Stimulated activated naive CD8-positive, alpha-beta T cell treated with anti-CD3 and anti-CD28 coated beads, Interleukin-15, amount 100 ng/mL, for 72 hours (primary cell): Measurements from ENCODE around the gene CHKA.
A peak's percentile ranks its signal among the peaks of the same experiment; 100 is the strongest.

Source experiments
- ATAC-seq: fragments of 150-1000 bp; cut with Tn5 transposase; 2 replicates; pipeline ENCODE4 v1.10.0; 2021; ENCODE audit warnings: mild to moderate bottlenecking, moderate library complexity
- DNase-seq, 2 donors: peaks; one replicate each; pipeline ENCODE4 v3.0.0; 2021 to 2022
- H3K27ac Mint-ChIP-seq, 2 donors: one replicate each; pipeline ENCODE4 v1.8.0; 2022; ENCODE audit warnings: mild to moderate bottlenecking in 2 of 2, mixed read lengths in 2 of 2, moderate library complexity in 2 of 2
- H3K27me3 Mint-ChIP-seq: one replicate; pipeline ENCODE4 v1.8.0; 2022; ENCODE audit warnings: mixed read lengths
- H3K4me1 Mint-ChIP-seq: one replicate; pipeline ENCODE4 v1.8.0; 2022; ENCODE audit warnings: mild to moderate bottlenecking, mixed read lengths
- H3K4me3 Mint-ChIP-seq, 2 donors: one replicate each; pipeline ENCODE4 v1.8.0; 2022; ENCODE audit warnings: mild to moderate bottlenecking in 2 of 2, mixed read lengths in 2 of 2, moderate library complexity in 1 of 2
- H3K9me3 Mint-ChIP-seq, 2 donors: one replicate each; pipeline ENCODE4 v1.8.0; 2022; ENCODE audit warnings: mixed read lengths in 2 of 2

The CHKA gene

GRCh38 chr11:68121067-68121899, at the start of gene CHKA:
Gene CHKA, minus strand, starts transcription at chr11:68121388. Its CDS starts 211 bp downstream, at chr11:68121177.
- Mint-ChIP-seq H3K9me3 (no peaks in the 10 kb centered on the region), H3K27ac (peak within 1 kb of the TSS; percentile 83 to 89), H3K4me1 (peaks cover 31% of the 10 kb centered on the region), H3K4me3 (peak within 1 kb of the TSS; percentile 91 to 93), H3K27me3 (no peaks in the 10 kb centered on the region)
- ATAC-seq (peak; percentile 94), DNase-seq (peak; percentile 92 to 93)

DNA sequence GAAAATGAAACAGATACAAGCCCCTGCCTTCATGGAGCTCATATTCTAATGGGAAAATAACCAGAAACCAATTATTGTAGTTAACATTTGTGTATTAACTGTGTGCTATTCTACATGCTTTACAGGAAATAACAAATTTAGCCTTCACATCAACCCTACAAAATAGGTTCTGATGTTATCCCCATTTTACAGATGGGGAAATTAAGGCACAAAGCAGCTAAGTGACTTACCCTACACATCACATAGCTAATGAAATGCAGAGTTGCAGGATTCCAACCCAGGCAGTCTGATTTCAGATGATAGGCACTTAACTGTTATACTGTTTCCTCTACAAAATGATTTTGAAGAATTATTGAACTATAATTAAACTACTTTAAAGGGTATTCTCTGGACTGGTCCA, 48.3 kb upstream of the CHKA start:
- H3K4me3 Mint-ChIP-seq, result no peak overlapping the region

GRCh38 chr11:68168694-68169093, 47.5 kb upstream of the CHKA start:
- no peak overlapping the region for H3K27ac Mint-ChIP-seq
- H3K4me3 Mint-ChIP-seq, result no peak overlapping the region
- no peaks in the 10 kb centered on the region for H3K4me1 Mint-ChIP-seq
- no peak for ATAC-seq
- H3K27me3 Mint-ChIP-seq, result no peaks in the 10 kb centered on the region
- DNase-seq, result no peak
- H3K9me3 Mint-ChIP-seq, result no peaks in the 10 kb centered on the region

More for the DNA sequence above, 48.3 kb upstream of the CHKA start:
- no peaks in the 10 kb centered on the region for H3K9me3 Mint-ChIP-seq
- no peak overlapping the region for H3K27ac Mint-ChIP-seq
- no peaks in the 10 kb centered on the region for H3K27me3 Mint-ChIP-seq
- ATAC-seq (no peak), DNase-seq (no peak)
- no peaks in the 10 kb centered on the region for H3K4me1 Mint-ChIP-seq

DNA sequence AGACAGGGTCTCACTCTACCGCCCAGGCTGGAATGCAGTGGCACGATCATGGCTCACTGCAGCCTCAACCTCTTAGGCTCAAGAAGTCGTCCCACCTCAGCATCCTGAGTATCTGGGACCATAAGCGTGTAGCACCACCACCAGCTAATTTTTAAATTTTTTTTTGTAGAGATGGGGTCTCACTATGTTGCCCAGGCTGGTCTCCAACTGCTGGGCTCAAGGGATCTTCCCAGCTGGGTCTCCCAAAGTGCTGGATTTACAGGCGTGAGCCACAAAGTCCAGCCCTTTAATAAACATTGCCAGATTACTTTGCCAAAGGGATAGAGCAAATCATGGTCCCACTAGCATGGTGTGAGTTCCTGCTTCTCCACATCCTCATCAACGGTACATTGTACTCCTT, 46.3 kb upstream of the CHKA start:
- DNase-seq (no peak), ATAC-seq (no peak)
- H3K27me3 Mint-ChIP-seq, result no peaks in the 10 kb centered on the region
- H3K4me3 Mint-ChIP-seq, result no peak overlapping the region
- H3K4me1 Mint-ChIP-seq, result no peaks in the 10 kb centered on the region
- H3K27ac Mint-ChIP-seq, result peak overlapping the region in 1 of 2 donors; percentile 63
- H3K9me3 Mint-ChIP-seq, result no peaks in the 10 kb centered on the region

- Mint-ChIP-seq H3K27me3 (no peaks in the 10 kb centered on the region), H3K27ac (no peak overlapping the region), H3K4me3 (no peak overlapping the region), H3K9me3 (no peaks in the 10 kb centered on the region), H3K4me1 (no peaks in the 10 kb centered on the region)
- DNase-seq (no peak), ATAC-seq (no peak)
Observed at GRCh38 chr11:68166969-68167368, 45.8 kb upstream of the CHKA start.

DNA sequence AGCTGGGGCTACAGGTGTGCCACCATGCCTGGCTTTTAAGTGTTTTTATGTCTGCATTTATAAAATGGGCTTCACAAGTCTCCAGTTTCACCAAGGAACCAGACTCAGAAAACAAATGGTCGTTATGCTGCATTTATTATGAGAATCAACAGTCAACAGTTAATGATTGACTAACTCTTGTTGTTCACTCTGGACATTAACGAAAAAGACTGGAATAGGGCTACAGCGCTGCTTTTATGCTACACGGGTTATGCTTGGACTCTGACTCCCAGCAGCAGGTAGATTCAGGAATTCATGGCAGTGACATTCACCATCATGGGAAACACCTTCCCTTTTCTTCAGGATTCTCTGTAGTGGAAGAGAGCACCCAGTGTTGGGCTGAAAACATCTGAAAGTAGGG, 44.4 kb upstream of the CHKA start:
- Mint-ChIP-seq H3K27me3 (no peaks in the 10 kb centered on the region), H3K27ac (no peak overlapping the region), H3K4me1 (no peaks in the 10 kb centered on the region), H3K4me3 (no peak overlapping the region), H3K9me3 (no peaks in the 10 kb centered on the region)
- DNase-seq, result no peak
- ATAC-seq, result no peak

GRCh38 chr11:68164437-68164836, 43.2 kb upstream of the CHKA start:
- no peaks in the 10 kb centered on the region for H3K9me3 Mint-ChIP-seq
- no peak overlapping the region for H3K4me3 Mint-ChIP-seq
- no peak for DNase-seq
- no peaks in the 10 kb centered on the region for H3K4me1 Mint-ChIP-seq
- ATAC-seq, result no peak
- no peaks in the 10 kb centered on the region for H3K27me3 Mint-ChIP-seq
- H3K27ac Mint-ChIP-seq, result peak overlapping the region; percentile 12 to 38

DNA sequence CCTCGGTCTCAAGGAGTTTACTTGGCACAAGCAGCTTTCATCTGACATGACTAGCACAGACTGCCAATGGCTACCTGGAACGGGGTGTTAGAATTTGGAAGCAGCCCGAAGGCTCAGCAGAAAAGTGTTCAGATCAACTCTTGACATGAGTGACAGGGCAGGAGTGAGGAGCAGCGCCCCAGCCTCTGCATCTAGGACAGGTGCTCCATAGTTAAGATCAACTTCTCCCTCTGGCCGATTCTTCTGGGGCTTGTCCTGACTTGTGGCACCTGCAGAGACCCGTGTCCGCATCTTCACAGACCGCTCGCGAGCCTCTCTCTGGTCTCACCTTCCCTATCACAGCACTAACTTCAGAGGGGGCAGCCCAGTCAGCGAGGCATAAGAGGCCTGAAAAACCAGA, 42.5 kb upstream of the CHKA start:
- Mint-ChIP-seq H3K4me1 (no peaks in the 10 kb centered on the region), H3K9me3 (no peaks in the 10 kb centered on the region), H3K27me3 (no peaks in the 10 kb centered on the region), H3K4me3 (no peak overlapping the region), H3K27ac (no peak overlapping the region)
- no peak for DNase-seq
- ATAC-seq, result no peak

DNA sequence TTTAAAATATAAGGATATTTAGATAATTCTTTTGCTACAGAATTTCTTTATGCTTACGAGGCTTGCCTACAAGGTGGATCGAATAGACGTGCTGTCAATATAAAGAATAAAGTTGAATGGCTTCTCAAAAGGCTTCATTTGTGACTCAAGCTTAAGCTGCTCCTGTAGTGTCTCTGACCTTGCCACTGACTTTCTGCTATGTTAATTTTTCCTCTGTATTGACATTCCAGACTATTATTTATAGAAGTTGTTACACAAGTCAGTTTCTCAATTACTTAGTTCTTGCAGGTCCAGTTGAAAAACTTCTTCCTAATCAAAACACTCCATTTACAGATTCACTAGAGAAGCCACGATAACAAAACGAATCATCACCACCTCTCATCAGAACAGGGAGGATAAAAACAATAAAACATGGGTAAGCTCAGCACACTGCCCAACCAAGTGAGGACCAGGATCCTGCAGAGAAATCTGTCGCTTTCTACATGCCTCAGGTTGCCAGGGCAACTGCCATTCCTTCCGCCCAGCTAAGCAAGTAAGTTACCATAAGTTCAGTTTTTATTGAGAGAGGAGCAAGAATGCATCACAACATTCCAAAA, 39.0 kb upstream of the CHKA start:
- Mint-ChIP-seq H3K4me1 (no peaks in the 10 kb centered on the region), H3K4me3 (no peak overlapping the region), H3K9me3 (no peaks in the 10 kb centered on the region), H3K27me3 (no peaks in the 10 kb centered on the region), H3K27ac (no peak overlapping the region)
- DNase-seq, result no peak
- ATAC-seq, result no peak

- no peak overlapping the region for H3K27ac Mint-ChIP-seq
- H3K4me3 Mint-ChIP-seq, result no peak overlapping the region
- no peaks in the 10 kb centered on the region for H3K27me3 Mint-ChIP-seq
- no peaks in the 10 kb centered on the region for H3K9me3 Mint-ChIP-seq
- H3K4me1 Mint-ChIP-seq, result no peaks in the 10 kb centered on the region
- DNase-seq (no peak), ATAC-seq (no peak)
Observed at GRCh38 chr11:68159665-68160064, 38.5 kb upstream of the CHKA start.

- Mint-ChIP-seq H3K4me3 (no peak overlapping the region), H3K27me3 (no peaks in the 10 kb centered on the region), H3K4me1 (no peaks in the 10 kb centered on the region), H3K9me3 (no peaks in the 10 kb centered on the region), H3K27ac (no peak overlapping the region)
- ATAC-seq (no peak), DNase-seq (no peak)
Observed at GRCh38 chr11:68159161-68159560, 38.0 kb upstream of the CHKA start.

GRCh38 chr11:68158580-68158979, 37.4 kb upstream of the CHKA start:
- Mint-ChIP-seq H3K4me1 (no peaks in the 10 kb centered on the region), H3K27ac (no peak overlapping the region), H3K9me3 (no peaks in the 10 kb centered on the region), H3K27me3 (no peaks in the 10 kb centered on the region), H3K4me3 (no peak overlapping the region)
- ATAC-seq, result no peak
- no peak for DNase-seq

DNA sequence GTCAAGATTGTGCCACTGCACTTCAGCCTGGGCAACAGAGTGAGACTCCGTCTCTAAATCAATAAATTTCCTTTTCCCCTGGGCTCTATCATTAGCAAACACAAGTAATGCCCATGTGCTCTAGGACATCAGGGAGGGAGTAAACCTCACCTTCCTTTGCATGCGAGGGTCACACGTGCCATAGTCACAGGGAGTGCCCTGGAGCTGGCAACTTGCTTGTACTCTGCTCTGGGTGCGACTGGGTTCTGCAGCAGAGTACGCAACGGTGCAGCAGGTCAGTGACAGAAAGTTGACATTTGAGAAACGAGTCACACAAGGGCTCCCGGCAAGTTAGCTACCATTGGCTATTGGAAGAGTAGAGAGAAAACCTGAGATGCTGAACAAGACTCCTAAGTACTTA, 32.6 kb upstream of the CHKA start:
- Mint-ChIP-seq H3K27ac (no peak overlapping the region), H3K4me1 (no peaks in the 10 kb centered on the region), H3K27me3 (no peaks in the 10 kb centered on the region), H3K4me3 (no peak overlapping the region), H3K9me3 (no peaks in the 10 kb centered on the region)
- DNase-seq (no peak), ATAC-seq (no peak)

GRCh38 chr11:68150037-68150436, 28.8 kb upstream of the CHKA start:
- Mint-ChIP-seq H3K9me3 (no peaks in the 10 kb centered on the region), H3K27ac (no peak overlapping the region), H3K27me3 (no peaks in the 10 kb centered on the region), H3K4me1 (peaks cover 1% of the 10 kb centered on the region), H3K4me3 (no peak overlapping the region)
- no peak for DNase-seq
- ATAC-seq, result no peak

- no peak for DNase-seq
- no peak overlapping the region for H3K4me3 Mint-ChIP-seq
- no peaks in the 10 kb centered on the region for H3K9me3 Mint-ChIP-seq
- no peaks in the 10 kb centered on the region for H3K27me3 Mint-ChIP-seq
- no peak overlapping the region for H3K27ac Mint-ChIP-seq
- no peak for ATAC-seq
- peaks cover 6% of the 10 kb centered on the region for H3K4me1 Mint-ChIP-seq
Observed at GRCh38 chr11:68149417-68149816, 28.2 kb upstream of the CHKA start.

GRCh38 chr11:68148879-68149278, 27.7 kb upstream of the CHKA start:
- Mint-ChIP-seq H3K27ac (no peak overlapping the region), H3K27me3 (no peaks in the 10 kb centered on the region), H3K4me3 (no peak overlapping the region), H3K9me3 (no peaks in the 10 kb centered on the region), H3K4me1 (peaks cover 6% of the 10 kb centered on the region)
- DNase-seq (no peak), ATAC-seq (no peak)
